IPS DF 4.7 (cell line): ENCODE data around the gene MYO3B.
"Not testable (repeated sequence)": the region's sequence is repeated elsewhere in the genome, so short reads cannot be mapped to it uniquely, and the experiment has no call there.

ENCODE experiments used
- DNase-seq: peaks from one replicate; pipeline ENCODE4 v3.0.0-alpha.2; 2013; ENCODE audit warnings: low spot score; ENCODE audit errors: extremely low read depth

MYO3B gene

DNA sequence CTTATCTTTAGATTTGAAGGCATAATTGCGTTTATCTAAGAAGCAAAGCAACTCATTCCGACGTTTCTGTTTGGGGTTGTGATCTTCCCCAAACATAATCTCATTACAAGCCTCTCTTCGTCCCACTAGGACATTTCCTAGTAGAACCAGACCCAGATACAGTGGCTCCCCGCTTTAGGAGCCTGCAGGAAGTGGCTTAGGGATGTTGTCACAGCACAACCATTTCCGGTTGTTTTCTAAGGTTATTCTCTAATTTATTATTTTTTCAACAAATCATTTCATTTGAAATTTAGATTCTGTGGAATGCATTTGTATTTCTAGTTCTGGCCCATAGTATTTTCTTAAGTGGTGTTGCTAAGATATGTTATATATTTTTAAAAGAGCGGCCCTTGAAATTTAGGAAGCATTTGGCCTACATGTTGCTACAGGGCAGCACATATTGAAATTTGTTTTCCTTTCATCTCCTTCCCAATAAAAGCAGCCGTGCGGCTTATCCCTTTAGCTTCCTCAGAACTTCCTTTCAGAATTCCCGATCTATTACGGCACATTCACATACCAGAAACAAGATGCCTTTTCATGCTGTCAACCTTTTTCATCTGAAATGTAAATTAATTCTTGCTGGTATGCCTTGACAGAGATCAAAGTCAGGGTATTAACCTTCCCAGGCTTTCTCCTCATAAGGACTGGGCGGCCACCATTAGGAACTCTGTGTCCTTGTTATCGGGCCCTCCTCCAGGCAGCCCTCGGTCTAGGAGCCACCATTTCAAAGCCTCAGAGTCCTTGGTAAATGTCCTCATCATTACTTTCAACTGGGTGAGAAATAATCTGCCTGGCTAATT is 326.2 kb downstream of the MYO3B start:
- no peak for DNase-seq

DNA sequence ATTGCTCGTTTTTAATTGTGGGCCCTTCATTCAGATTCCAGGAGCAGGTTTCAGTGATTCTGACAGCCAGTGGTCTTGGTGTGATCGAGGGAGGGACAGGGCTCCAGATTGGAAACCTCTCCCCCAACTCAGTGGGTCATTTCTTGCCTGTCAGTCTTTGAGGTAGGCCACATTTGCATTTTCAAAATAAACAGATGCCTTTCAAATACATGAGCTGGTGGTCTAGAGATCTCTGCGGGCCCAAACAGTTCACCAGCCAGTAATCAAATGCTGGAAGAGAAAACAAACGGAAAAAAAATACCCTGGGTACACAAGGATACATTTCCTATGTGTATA is 326.8 kb downstream of the MYO3B start:
- no peak for DNase-seq

DNA sequence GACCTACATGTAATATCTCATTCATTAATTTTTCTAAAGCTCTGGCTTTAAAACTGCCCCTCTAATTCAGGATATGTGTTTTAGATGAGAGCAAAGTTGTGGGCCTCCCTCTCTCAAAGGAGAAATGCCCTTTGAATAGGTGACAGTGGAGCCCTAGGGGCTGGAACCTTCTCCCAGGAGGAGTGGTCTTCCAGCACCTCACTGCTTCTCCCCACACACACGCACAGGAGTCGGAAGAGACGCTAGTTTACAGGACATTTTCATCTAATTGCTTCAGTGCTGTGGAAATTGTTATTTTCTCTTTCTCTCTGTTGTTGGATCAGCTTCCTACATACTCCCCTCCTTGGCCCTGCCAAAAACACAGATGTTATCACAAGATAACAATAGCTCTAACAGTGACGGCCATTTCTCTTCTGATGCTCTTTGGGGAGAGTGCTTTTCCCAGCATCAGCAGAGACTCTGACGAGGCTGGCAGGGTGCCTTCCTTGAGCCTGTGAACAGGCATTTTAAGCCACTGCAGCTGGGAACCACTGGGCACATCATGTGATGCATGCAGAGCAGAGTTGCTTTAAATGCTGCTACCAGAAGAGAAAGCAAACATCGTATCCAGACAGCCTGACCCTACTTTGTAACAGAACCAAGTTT is 327.8 kb downstream of the MYO3B start:
- DNase-seq: no peak

- no peak for DNase-seq
Observed at GRCh38 chr2:170509452-170510193, 331.7 kb downstream of the MYO3B start.

DNA sequence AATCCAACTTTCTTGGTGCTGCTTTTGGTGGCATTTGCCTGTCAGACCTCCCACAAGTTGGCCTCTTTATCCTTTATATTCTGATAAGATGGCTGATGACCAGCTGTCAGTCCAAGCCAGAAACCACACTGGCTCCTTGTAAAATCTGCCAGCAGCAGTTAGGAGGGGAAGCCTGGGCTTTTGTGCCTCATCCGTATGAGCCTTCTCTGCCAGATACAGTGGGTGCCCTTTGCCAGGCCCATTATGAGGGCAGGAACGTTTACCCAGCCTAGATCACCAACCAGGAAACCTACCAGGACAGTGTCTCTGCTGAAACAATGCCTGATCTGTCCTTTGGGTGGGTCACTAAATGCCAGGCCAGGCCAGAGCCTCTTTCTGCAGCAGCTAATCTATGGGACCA is 334.3 kb downstream of the MYO3B start:
- no peak for DNase-seq

GRCh38 chr2:170514140-170514539 is 336.2 kb downstream of the MYO3B start:
- DNase-seq: no peak

- DNase-seq: no peak
Observed at GRCh38 chr2:170517538-170517937, 339.6 kb downstream of the MYO3B start.

DNA sequence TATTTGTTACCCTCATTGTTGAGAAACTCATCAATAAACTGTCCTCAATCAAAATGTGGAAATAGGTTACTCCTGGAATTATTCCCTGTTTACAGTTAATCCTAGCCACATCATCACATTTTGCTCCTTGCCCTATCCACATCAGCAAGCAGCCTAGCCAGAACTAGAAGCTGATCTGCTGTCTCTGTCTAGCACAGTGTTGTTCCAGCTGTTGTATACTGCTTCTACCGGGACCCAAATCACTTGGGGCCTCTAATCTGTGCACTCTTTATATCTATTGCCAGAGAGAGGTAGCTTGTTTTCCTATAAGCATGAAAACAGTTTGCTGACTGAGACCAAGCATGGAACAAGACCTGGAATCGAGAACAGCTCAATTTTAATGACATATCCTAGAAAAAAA is 341.0 kb downstream of the MYO3B start:
- no peak for DNase-seq

DNA sequence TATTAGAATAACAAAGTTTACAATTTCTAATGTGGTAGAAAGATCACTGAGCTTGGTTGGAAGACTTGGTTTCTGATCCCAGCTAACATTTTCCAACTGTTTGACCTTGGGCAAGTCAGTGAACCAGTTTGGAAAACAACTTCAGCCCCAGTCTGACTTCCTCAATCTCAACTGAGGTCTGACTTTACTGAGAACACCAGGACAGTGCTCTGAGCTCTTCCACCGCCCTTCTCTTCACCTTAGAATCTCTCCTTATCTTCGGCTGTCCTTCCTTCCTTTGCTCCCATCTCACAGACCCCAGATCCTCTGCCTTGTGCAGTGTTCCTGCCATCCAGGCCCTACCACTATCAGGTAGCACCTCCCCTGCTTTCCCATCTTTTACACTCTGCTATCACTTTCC is 343.4 kb downstream of the MYO3B start:
- no peak for DNase-seq

DNA sequence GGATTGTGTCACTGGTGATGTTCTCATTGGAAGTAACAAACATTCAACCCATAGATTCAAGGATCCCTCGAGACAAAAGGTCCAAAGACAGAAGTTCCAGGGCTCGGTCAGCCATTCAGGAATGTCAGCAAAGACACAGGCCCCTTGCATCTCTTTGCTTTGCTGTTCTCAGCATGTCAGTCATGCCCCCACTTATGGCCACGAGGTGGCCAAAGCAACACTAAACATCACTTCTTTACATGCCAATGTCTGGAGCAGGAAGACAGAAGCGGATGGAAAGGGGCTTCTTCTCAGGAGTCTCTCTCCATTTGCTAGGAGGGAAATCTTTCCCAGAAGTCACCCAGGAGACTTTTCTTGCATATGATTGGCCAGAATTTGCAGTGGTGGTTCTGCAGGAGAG is 345.6 kb downstream of the MYO3B start:
- DNase-seq: no peak

GRCh38 chr2:170524828-170525565 is 347.1 kb downstream of the MYO3B start:
- no peak for DNase-seq

DNA sequence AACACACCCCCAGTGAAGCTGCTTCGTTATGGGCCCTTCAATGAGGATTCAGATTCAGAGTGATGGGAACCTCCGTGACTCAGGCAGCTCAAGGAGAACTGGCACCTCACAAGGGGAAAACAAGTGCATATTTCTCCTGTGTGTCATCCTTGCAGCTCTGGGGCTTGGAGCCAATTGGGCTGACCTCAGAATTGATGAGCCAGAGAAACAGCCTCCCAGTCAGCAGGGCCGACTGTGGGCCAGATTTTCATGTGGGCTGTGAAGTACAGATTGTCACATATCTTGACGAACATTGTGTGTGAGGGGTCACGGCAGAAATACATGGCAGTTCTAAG is 347.6 kb downstream of the MYO3B start:
- no peak for DNase-seq

DNA sequence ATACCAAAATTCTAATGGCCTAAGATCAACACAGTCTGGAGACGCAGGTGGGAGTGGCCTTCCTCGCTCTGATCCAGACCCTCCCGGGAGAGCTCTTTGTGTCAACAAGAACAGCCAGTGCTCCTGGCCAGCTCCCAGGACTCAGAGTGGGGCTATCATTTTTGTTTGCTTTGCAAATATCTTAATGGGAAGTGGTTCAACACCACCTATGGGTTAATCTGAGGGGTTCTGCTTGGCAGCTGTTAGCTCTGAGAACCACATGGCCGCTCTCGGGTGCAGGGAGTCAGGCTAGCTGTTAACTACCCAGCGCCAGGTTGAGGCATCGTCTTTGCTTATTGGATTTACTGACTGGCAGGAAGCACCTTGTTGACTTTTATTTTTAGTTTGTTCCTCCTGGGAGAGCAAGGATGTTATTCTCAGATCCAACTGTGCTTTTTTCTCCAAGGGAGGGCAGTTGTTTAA is 352.4 kb downstream of the MYO3B start:
- DNase-seq: no peak

DNA sequence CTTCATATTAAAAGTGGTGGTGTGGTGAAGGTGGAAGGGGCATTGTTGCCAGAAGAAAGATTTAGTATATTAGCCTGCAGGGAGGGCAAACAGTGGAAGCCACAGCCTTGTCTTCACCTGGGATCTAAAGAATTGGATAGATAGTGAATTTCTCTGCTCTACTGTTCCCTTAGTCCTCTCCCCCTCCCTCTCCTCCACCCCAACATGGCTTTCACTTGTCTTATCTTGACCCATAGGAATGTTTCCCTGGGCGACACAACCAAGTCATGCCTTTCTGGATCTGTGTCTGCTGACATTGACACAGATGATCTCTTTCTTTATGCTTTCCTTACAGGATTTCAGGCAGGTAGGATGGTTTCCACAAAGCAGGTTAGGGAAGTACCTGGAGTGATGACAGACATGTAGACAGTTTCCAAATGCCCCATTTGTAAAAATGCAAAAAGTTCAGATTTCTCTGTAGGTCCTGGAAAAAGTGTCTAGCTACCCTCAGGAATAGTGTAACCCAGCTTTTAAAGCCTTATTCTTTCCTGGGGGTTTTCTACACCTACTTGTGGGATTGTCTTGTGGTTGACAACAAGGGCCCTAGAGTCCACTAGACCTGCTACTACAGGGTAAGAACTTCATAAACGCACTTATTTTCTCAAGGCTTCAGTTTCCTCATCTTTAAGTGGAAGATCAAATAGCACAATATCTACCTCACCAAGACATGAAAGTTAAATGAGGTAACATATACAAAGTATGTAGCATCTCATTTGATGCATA is 353.0 kb downstream of the MYO3B start:
- DNase-seq: no peak

GRCh38 chr2:170531876-170532275 is 353.9 kb downstream of the MYO3B start:
- no peak for DNase-seq

DNA sequence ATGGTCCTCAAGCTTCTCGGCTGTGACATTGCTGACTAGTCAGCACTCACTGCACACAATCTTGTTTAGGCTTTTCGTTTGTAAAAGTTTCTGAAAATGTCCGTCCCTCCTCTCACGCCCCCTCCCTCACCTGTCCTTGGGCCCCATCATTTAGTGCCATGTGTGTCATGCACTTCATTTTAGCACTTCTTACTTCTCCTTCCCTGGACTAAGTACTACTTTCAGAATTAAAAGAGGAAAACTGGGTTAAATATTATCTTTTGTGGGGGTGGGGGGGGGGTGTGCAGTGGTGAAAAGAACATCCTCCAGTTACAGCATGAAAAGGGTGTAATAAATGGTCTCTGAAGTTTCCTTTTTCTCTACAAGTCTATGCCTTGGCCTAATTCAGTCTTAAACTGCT is 355.2 kb downstream of the MYO3B start:
- no peak for DNase-seq

- DNase-seq: no peak
Observed at GRCh38 chr2:170535552-170535951, 357.6 kb downstream of the MYO3B start.

DNA sequence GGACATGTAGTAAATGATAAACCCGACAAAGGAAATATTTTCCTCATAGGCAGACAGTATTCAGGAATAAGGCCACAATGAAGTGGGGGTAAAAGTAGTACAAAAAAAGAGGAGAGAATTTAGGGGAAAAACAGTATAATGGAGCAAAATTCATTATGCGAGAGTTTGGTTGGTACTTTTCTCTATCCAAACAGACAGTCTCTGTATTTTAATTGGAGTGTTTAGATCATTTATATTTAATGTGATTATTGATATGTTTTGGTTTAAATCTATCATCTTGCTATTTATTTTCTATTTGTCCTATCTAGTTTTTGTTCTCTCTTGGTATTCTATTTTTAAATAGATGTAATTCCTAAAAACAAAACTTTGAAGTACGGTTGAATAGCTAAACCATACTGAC is 366.9 kb downstream of the MYO3B start:
- DNase-seq: no peak

GRCh38 chr2:170548304-170548703 is 370.4 kb downstream of the MYO3B start:
- DNase-seq: no peak

- no peak for DNase-seq
Observed at GRCh38 chr2:170550501-170550900, 372.6 kb downstream of the MYO3B start.

DNA sequence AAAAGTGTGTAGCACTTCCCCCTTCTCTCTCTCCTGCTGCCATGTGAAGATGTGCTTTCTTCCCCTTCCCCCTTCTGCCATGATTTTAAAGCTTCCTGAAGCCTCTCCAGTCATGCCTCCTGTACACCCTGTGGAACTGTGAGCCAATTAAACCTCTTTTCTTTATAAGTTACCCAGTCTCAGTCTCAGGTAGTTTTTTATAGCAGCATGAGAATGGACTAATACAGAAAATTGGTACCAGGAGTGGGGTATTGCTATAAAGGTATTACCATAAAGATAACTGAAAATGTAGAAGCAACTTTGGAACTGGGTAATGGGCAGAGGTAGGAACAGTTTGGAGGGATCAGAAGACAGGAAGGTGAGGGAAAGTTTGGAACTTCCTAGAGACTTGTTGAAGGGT is 374.0 kb downstream of the MYO3B start:
- DNase-seq: not testable (repeated sequence)
